SK-N-SH (cell line): Measurements from ENCODE around the gene MYDGF.

Experiments
- EP300 ChIP-seq, 2 experiments: IDR thresholded peaks; 2 replicates each; pipeline versions ENCODE4 v1.4.0 to v1.6.1; 2012; ENCODE audit warnings: borderline replicate concordance in 1 of 2, low read depth in 1 of 2, low read length in 1 of 2
- JUND ChIP-seq: IDR thresholded peaks from 2 replicates; pipeline ENCODE4 v1.4.0; 2012
- RFX5 ChIP-seq: IDR thresholded peaks from 2 replicates; pipeline ENCODE4 v1.6.1; 2012; ENCODE audit warnings: mild to moderate bottlenecking, improper control_type of control experiment, low read length
- USF2 ChIP-seq: fragments of 150-350 bp; IDR thresholded peaks from 2 replicates; pipeline ENCODE4 v1.6.1; 2017; ENCODE audit warnings: antibody characterized with exemption, low read length, low read depth, borderline replicate concordance
- TF ChIP-seq, protein P1 (sequence below): fragments of 200-600 bp; sonication (generic); IDR thresholded peaks from 2 replicates; pipeline ENCODE4 v1.6.1; 2017; ENCODE audit warnings: antibody characterized with exemption, mild to moderate bottlenecking, moderate library complexity

GRCh38 chr19:4642625-4643024 is 27.5 kb downstream of the MYDGF start:
- no peak for TF ChIP-seq USF2
- no peak for TF ChIP-seq JUND
- TF ChIP-seq, protein P1, sequence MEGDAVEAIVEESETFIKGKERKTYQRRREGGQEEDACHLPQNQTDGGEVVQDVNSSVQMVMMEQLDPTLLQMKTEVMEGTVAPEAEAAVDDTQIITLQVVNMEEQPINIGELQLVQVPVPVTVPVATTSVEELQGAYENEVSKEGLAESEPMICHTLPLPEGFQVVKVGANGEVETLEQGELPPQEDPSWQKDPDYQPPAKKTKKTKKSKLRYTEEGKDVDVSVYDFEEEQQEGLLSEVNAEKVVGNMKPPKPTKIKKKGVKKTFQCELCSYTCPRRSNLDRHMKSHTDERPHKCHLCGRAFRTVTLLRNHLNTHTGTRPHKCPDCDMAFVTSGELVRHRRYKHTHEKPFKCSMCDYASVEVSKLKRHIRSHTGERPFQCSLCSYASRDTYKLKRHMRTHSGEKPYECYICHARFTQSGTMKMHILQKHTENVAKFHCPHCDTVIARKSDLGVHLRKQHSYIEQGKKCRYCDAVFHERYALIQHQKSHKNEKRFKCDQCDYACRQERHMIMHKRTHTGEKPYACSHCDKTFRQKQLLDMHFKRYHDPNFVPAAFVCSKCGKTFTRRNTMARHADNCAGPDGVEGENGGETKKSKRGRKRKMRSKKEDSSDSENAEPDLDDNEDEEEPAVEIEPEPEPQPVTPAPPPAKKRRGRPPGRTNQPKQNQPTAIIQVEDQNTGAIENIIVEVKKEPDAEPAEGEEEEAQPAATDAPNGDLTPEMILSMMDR: no peak
- no peak for TF ChIP-seq EP300 (IDR thresholded peaks at IDR 0.05; ENCODE audit: borderline replicate concordance in 1 of 2, low read depth in 1 of 2, low read length in 1 of 2)
- no peak for TF ChIP-seq RFX5
